GM10248 (cell line): Measurements from ENCODE around the gene KIF23.

ENCODE experiments used
- CTCF ChIA-PET: fragments of 300-600 bp; sonication (Branson Sonifier 250); formaldehyde crosslinking; extraction: SDS; loops from one replicate; lab custom pipeline; 2021; ENCODE audit warnings: antibody characterized with exemption; lab: Yijun Ruan, JAX
- POLR2A ChIA-PET: fragments of 350-650 bp; sonication (Branson Sonifier 250); formaldehyde crosslinking; extraction: SDS; loops from one replicate; lab custom pipeline; 2020; ENCODE audit warnings: antibody characterized with exemption; lab: Yijun Ruan, JAX
- DNase-seq: peaks from one replicate; pipeline ENCODE4 v3.0.0; 2012; ENCODE audit errors: extremely low spot score
- CTCF ChIP-seq: IDR thresholded peaks from 2 replicates; pipeline ENCODE4 v1.5.1; 2012; ENCODE audit warnings: mild to moderate bottlenecking, low read depth; ENCODE audit errors: extremely low read depth, missing control alignments, control extremely low read depth

The KIF23 gene

GRCh38 chr15:69412274-69412673 lies 1.9 kb upstream of the KIF23 start:
- ChIA-PET CTCF (interaction anchor here (0.9 to 2.1 kb wide), 3 partner anchors 12 to 17 kb away, joined by 3 to 6 read pairs (median 4); no protein-coding TSS in a partner anchor), POLR2A (no interaction called here)
- TF ChIP-seq CTCF: no peak
- DNase-seq: no peak

- CTCF ChIA-PET: interaction anchor here (0.9 to 2.1 kb wide), 3 partner anchors 12 to 18 kb away, joined by 3 to 6 read pairs (median 4); no protein-coding TSS in a partner anchor
Observed at GRCh38 chr15:69412701-69413100, 1.4 kb upstream of the KIF23 start.

GRCh38 chr15:69414701-69415167 lies 585 bp downstream of the KIF23 start:
- no peak for TF ChIP-seq CTCF
- peak; percentile 55 for DNase-seq
- ChIA-PET CTCF (interaction anchor here (1.0 to 1.8 kb wide), 7 partner anchors 10 to 48 kb away, joined by 3 to 8 read pairs (median 3); no protein-coding TSS in a partner anchor), POLR2A (interaction anchor here (1.7 kb wide), 1 partner anchor 38 kb away, joined by 9 read pairs; the partner anchor contains the start of gene RPLP1)

More at GRCh38 chr15:69412701-69413100, 1.4 kb upstream of the KIF23 start:
- no peak for DNase-seq
- POLR2A ChIA-PET: no interaction called here
- TF ChIP-seq CTCF: no peak

GRCh38 chr15:69415381-69415780 lies 1.2 kb downstream of the KIF23 start:
- no peak for TF ChIP-seq CTCF
- DNase-seq: no peak
- POLR2A ChIA-PET: no interaction called here
- CTCF ChIA-PET: interaction anchor here (0.8 to 2.0 kb wide), 6 partner anchors 18 to 47 kb away, joined by 3 to 8 read pairs (median 4); no protein-coding TSS in a partner anchor

- no peak for DNase-seq
- ChIA-PET CTCF (interaction anchor here (1.1 to 2.1 kb wide), 3 partner anchors 11 to 31 kb away, joined by 3 to 6 read pairs (median 5); no protein-coding TSS in a partner anchor), POLR2A (interaction anchor here (1.0 kb wide), 1 partner anchor 35 kb away, joined by 6 read pairs; the partner anchor contains the start of gene RPLP1)
- no peak for TF ChIP-seq CTCF
Observed at GRCh38 chr15:69417581-69417980, 3.4 kb downstream of the KIF23 start.

GRCh38 chr15:69421498-69421897 lies 7.3 kb downstream of the KIF23 start:
- POLR2A ChIA-PET: no interaction called here
- TF ChIP-seq CTCF: no peak
- no peak for DNase-seq
- CTCF ChIA-PET: interaction anchor here (1.3 kb wide), 1 partner anchor 12 kb away, joined by 3 read pairs; no protein-coding TSS in a partner anchor
